Suppressor macrophage treated with lipopolysaccharide for 4 hours (primary cell): ENCODE data around the gene LPIN2.
"Not testable (repeated sequence)": the region's sequence is repeated elsewhere in the genome, so short reads cannot be mapped to it uniquely, and the experiment has no call there.

ENCODE experiments used
- DNase-seq: peaks from one replicate; pipeline ENCODE4 v3.0.0-alpha.2; 2020

Gene LPIN2

GRCh38 chr18:3013024-3013804 is at the start of gene LPIN2:
TSS of gene LPIN2 (minus strand) at chr18:3013144. CDS start at chr18:2960840, 52,304 bp downstream.
- DNase-seq: peak; percentile 98

- DNase-seq: no peak
Observed at GRCh38 chr18:3061581-3062312, 48.8 kb upstream of the LPIN2 start.

DNA sequence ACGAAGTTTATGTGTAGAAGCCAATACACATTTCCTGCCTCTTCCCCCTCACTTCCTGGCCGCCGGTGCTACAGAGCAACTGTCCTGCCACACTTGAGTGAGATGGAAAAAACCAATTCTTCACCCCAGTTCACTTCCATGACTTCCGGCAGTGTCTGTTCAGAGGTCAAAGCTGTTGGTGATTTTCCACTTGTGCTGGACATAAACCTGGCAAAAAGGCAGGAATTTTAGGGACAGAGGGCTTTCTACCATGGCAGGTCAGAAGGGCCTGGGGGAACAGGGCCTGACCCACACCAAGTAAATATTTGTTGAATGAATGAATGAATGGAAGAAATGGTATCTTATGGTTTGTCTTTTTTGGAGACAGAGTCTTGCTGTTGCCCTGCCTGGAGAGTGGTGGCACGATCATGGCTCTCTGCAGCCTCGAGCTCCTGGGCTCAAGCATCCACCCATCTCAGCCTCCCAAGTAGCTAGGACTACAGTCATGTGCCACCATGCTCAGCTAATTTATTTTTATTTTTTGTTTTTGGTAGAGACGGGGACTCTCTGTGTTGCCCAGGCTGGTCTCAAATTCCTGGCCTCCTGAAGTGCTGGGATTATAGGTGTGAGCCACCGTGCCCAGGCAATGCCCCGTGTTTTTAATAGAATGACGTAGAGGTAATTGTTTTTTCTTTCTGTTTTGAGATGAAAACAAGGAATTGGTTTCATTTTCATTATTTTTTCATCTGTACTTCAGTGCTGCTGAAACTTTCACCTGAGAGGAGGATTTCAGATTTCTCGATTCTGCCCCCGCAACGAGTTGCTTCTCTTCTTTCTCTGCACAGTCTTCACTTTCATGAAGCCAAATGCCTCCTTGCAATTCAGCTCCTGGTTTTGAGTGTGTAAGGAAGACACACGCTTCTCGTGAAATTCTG is 48.0 kb upstream of the LPIN2 start:
- no peak for DNase-seq

DNA sequence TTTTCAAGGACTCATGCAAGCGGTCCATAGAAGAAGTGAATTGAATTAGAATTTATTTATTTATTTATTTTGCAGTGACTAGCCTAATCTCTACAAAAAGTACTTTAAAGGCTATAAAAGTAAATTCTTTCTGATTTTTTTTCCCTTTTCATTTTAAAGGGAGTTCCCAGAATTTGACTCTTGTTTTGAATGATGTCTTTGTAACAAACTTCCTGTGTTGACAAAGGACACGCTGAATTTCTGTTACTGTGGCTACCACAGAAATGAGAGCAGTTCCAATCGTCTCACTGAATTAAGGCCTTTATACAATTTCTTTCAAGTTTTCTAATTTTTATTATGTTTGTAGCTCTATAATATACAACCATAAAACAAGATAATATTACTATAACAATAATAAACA is 46.3 kb upstream of the LPIN2 start:
- DNase-seq: no peak

DNA sequence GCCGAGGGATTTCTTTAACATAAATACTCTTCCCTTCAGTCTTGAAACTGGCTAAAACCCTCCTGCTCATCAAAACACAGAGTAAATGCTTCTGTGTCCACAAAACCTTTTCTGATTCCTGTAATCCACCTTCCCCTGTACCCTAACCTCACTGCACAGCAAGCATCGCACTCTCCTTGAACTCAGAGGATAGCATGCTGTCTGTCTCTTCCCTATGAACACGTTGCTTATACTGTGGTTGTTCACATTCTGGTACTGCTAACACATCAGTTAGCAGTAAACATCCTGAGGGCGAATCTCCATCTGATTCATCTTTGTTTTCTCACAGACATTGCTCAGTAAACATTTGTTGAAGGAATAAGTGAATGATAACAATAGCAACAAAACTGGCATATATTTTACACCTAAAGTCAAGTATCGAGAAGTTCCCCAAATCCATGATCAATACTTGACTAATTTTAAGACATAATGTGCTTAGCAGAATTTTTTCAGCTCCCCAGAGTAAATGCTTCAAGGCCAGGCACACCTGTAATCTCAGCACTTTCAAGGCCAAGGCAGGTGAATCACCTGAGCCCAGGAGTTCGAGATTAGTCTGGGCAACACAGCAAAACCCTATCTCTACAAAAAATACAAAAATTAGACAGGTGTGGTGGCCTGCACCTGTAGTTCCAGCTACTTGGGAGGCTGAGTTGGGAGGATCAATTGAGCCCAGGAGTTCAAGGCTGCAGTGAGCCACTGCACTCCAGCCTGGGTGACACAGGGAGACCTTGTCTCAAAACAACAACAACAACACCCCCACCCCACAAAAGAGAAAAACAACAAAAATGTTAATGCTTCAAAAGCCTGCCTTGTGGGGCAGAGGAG is 45.6 kb upstream of the LPIN2 start:
- no peak for DNase-seq

DNA sequence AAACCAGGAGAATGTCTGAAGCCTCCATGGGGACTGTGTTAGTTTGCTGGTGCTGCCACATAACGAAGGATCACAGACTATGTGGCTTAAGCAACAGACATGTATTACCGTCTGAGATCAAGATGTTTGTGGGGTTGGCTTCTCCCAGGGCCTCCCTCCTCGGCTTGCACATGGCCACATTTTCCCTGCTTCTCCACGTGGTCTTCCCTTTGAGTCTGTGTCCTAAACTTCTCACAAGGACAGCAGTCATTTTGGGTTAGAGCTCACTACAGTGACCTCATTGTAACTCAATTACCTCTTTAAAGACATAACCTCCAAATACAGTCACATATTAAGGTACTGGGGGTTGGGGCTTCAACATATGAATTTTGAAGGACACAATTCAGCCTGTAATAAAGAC is 44.6 kb upstream of the LPIN2 start:
- no peak for DNase-seq

GRCh38 chr18:3056311-3056710 is 43.4 kb upstream of the LPIN2 start:
- no peak for DNase-seq

GRCh38 chr18:3055816-3056215 is 42.9 kb upstream of the LPIN2 start:
- no peak for DNase-seq

GRCh38 chr18:3055186-3055728 is 42.3 kb upstream of the LPIN2 start:
- no peak for DNase-seq

GRCh38 chr18:3054780-3055179 is 41.8 kb upstream of the LPIN2 start:
- no peak for DNase-seq

GRCh38 chr18:3054214-3054613 is 41.3 kb upstream of the LPIN2 start:
- DNase-seq: no peak

DNA sequence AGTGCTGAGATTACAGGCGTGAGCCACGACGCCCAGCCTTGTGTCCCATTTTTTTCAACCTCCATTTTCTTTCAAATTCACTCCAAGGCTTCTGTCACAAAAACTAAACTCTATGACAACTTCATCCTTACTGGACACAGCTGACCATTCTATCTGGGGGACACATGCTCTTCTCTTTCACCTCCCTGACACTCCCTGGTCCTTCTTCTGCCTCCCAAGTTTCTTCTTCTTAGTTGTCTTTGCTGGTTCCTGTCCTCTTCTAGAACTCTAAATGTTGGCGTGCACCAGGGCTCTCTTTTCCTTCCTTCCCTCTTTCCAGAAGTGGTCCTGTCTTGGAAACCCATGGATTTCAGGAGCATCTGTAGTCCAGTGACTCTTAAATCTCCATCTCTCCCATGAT is 40.1 kb upstream of the LPIN2 start:
- no peak for DNase-seq

DNA sequence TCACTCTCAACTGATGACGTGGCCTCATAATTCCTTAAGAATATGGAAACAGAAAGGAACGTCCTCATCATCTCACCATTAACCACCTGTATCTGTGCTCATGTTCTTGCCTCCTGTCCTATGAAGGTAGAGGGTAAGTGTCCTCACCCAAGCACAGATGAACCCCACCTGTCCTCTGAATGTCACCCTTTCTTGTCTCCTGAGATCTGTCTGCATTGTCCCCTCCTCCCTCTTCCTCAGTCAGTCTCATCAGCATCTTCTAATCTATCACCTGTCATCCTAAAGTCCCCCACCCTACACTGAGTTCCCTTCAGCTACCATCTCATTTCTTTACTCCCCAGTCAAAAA is 39.4 kb upstream of the LPIN2 start:
- DNase-seq: no peak

DNA sequence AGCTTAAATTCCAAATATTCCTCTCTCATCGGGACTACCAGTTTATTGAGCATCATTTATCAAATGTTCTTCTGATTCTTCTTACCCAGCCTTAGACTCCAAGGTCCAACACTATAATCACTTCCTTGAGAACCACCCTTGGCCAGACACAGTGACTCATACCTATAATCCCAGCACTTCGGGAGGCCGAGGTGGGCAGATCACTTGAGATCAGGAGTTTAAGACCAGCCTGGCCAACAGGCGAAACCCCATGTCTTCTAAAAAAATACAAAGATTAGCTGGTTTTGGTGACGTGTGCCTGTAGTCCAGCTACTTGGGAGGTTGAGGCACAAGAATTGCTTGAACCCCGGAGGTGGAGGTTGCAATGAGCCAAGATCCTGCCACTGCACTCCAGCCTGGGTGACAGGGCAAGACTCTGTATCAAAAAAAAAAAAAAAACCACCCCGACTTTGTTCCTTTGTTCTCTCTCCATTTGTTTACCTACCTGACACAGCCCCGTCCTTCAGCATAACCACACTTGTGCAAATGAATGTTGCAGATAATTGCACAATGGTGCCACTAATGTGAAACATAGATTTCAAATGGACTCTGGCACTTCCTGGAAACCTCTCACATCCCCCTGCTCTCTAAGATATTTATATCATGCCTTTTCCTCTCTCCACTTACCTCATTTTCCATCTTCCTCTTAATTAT is 38.9 kb upstream of the LPIN2 start:
- peak; percentile 45 for DNase-seq

DNA sequence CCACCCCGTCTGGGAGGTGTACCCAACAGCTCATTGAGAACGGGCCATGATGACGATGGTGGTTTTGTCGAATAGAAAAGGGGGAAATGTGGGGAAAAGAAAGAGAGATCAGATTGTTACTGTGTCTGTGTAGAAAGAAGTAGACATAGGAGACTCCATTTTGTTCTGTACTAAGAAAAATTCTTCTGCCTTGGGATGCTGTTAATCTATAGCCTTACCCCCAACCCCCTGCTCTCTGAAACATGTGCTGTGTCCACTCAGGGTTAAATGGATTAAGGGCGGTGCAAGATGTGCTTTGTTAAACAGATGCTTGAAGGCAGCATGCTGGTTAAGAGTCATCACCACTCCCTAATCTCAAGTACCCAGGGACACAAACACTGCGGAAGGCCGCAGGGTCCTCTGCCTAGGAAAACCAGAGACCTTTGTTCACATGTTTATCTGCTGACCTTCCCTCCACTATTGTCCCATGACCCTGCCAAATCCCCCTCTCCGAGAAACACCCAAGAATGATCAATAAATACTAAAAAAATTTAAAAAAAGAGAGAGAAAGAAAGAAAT is 37.0 kb upstream of the LPIN2 start:
- not testable (repeated sequence) for DNase-seq

GRCh38 chr18:3048820-3049349 is 35.9 kb upstream of the LPIN2 start:
- DNase-seq: no peak

DNA sequence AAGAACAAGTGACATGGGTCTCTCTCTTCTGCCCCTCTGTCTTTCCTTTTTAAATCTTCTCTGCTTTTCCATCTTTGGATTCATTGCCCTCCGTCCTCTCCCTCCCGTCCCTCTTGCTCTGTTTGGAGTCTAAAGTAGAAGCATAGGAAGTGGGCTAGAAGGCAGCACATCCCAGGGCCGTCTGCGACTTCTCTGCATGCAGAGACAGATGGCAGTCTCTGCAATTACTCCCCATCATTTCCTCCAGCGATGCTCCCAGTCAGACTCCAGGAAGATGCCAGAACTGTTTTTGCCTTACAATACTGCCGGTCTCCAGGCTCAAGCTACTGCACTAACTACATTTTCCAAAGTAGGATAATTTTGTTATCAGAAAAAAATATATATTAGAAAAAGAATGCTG is 35.2 kb upstream of the LPIN2 start:
- no peak for DNase-seq

DNA sequence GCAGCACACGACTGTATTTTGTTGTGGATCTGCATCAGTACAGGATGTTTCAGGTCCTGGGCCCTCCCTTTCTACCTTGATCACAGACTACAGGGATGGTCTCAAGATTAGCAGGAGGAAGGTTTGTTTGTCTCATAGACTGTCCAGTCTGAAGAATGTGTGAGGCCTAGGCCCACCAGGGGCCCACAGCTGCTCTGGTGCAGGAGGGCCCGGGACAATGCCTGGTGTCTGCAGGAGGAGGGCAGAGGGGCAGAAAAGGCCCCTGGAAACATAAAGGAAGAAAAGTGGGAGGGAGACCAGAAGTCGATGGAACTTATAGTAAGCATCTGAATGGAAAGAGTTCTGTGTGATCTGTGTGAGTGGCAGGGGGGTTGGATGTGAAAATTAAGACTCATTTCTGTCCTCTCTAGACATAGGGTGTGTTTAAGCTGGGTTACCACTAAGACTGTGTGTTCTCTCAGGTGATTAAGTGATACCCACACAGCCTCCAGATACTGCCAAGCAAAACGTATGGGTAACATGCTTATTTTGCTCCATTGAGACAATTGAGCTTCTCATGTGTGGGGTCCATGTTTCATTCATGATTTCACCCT is 33.4 kb upstream of the LPIN2 start:
- DNase-seq: no peak

- DNase-seq: peak; percentile 59
Observed at GRCh38 chr18:3044931-3045698, 32.2 kb upstream of the LPIN2 start.

DNA sequence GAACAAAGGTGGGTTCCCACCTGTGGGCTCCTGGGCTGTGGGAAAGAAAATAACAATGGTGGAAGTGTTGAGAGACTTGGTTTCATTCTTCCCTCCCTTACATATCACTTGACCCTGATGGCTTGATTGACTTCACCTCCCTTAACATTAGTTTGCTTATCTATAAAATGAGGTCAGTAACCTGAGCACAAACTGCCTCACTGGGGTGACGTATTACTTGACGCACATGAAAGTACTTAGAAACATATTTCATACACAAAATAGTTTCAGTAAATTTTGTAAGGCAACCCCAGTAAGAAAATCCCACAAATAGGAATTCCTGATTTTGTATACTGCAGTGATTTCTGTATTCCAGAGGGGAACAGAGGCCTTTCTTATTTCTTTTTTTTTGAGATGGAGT is 29.4 kb upstream of the LPIN2 start:
- DNase-seq: no peak
